ENCODE results near the gene IPO13.

Gene IPO13

DNA sequence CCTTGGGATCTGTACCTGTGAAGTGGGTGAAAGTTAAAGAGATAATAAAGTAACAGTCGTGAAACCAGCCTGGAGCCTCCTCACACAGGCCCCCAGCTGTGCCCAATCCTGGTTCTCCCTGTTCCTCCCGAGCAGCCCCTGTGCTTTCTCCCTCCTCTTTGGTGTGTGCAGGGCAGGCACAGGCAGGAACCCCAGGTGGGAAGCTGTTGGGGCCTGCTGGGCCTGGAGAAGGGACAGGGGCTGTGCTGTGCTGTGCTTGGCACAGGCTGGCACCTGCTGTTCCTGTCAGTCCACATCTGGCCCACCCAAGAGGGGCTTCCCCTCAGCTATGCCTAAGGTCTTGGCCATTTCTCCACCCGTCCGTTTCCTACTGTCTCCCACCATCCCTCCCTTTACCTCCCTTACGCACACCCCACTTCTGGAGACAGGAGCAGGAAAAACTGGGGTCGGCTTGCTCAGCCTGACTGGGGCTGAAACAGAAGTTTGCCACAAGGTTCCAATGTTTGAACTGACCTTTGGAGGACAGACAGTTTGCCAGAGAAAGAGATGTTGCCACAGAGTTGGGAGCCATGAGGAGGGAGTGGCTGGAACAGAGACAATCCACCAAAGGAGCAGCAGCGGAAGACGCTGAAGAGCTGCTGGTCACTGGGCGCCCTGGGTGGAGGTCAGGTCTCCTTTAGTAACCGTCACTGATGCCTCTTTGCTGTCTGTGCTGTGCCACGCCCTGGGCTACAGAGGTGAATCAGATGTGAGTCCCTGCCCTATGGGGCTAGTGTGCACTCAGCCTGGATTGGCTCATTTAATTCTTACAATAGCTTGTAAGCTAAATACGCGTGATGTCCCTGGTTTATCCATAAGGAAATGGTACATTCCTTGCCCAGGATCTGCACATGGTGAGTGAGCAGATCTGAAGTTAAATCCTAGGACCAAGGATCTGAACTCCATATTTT lies 31.9 kb upstream of the IPO13 start:
- H3K4me2 ChIP-seq (ENCODE audit: low read depth, low read length, poor library complexity, severe bottlenecking) = no peak overlapping the region
- no peak overlapping the region for H3K27ac ChIP-seq (ENCODE audit: low read depth, low read length)
- H3K9me2 ChIP-seq (replicated peaks; ENCODE audit: insufficient read depth, low read length) = no peaks in the 10 kb centered on the region
- H3K27me3 ChIP-seq (ENCODE audit: low read length) = no peaks in the 10 kb centered on the region
- H4K20me1 ChIP-seq (ENCODE audit: low read depth, low read length) = no peaks in the 10 kb centered on the region
- no peaks in the 10 kb centered on the region for H3K36me3 ChIP-seq (ENCODE audit: low read length)
- no peaks in the 10 kb centered on the region for H3K9me3 ChIP-seq (ENCODE audit: insufficient read depth, low read length)
- no peak overlapping the region for H2AFZ ChIP-seq (ENCODE audit: low read depth, low read length, severe bottlenecking)
- no peak overlapping the region for H3K9ac ChIP-seq (ENCODE audit: low read length)
- no peak overlapping the region for H3K4me3 ChIP-seq (ENCODE audit: insufficient read depth, low read length, poor library complexity, severe bottlenecking)
- no peaks in the 10 kb centered on the region for H3F3A ChIP-seq (ENCODE audit: insufficient read depth)
- TF ChIP-seq EZH2phosphoT487 (conservative IDR thresholded peaks at IDR 0.05; ENCODE audit: low read length) = no peak
- TF ChIP-seq, protein P1, sequence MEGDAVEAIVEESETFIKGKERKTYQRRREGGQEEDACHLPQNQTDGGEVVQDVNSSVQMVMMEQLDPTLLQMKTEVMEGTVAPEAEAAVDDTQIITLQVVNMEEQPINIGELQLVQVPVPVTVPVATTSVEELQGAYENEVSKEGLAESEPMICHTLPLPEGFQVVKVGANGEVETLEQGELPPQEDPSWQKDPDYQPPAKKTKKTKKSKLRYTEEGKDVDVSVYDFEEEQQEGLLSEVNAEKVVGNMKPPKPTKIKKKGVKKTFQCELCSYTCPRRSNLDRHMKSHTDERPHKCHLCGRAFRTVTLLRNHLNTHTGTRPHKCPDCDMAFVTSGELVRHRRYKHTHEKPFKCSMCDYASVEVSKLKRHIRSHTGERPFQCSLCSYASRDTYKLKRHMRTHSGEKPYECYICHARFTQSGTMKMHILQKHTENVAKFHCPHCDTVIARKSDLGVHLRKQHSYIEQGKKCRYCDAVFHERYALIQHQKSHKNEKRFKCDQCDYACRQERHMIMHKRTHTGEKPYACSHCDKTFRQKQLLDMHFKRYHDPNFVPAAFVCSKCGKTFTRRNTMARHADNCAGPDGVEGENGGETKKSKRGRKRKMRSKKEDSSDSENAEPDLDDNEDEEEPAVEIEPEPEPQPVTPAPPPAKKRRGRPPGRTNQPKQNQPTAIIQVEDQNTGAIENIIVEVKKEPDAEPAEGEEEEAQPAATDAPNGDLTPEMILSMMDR (IDR thresholded peaks at IDR 0.05; ENCODE audit: insufficient read depth, low read length, poor library complexity, severe bottlenecking) = no peak
- H3K79me2 ChIP-seq (ENCODE audit: insufficient read depth, low read length) = no peaks in the 10 kb centered on the region

DNA sequence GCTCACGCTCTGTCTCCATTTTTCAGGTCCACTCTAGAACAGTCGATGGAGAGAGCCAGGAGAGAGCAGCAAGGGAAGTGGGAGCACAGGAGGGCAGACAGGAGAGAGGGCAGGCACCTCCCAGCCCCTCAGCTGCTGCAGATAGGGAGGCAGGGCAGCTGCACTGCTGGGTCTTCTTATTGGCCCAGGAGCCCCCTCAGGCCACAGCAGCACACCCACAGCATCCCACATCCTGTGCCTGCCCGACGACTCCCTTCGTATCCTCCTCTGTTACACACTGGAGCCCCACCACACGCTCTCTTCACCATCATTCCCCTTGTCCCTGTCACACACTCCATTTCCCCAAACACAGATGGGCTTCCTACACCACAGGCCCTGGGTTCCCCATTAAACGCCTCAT lies 26.8 kb upstream of the IPO13 start:
- no peaks in the 10 kb centered on the region for H3F3A ChIP-seq (ENCODE audit: insufficient read depth)
- H3K27ac ChIP-seq (ENCODE audit: low read depth, low read length) = no peak overlapping the region
- H3K9me2 ChIP-seq (replicated peaks; ENCODE audit: insufficient read depth, low read length) = no peaks in the 10 kb centered on the region
- no peaks in the 10 kb centered on the region for H3K27me3 ChIP-seq (ENCODE audit: low read length)
- no peaks in the 10 kb centered on the region for H3K36me3 ChIP-seq (ENCODE audit: low read length)
- no peak overlapping the region for H2AFZ ChIP-seq (ENCODE audit: low read depth, low read length, severe bottlenecking)
- H4K20me1 ChIP-seq (ENCODE audit: low read depth, low read length) = no peaks in the 10 kb centered on the region
- H3K4me2 ChIP-seq (ENCODE audit: low read depth, low read length, poor library complexity, severe bottlenecking) = no peak overlapping the region
- H3K4me3 ChIP-seq (ENCODE audit: insufficient read depth, low read length, poor library complexity, severe bottlenecking) = no peak overlapping the region
- TF ChIP-seq EZH2phosphoT487 (conservative IDR thresholded peaks at IDR 0.05; ENCODE audit: low read length) = no peak
- TF ChIP-seq, protein P1 (IDR thresholded peaks at IDR 0.05; ENCODE audit: insufficient read depth, low read length, poor library complexity, severe bottlenecking) = no peak
- no peaks in the 10 kb centered on the region for H3K79me2 ChIP-seq (ENCODE audit: insufficient read depth, low read length)
- no peak overlapping the region for H3K9ac ChIP-seq (ENCODE audit: low read length)
- H3K9me3 ChIP-seq (ENCODE audit: insufficient read depth, low read length) = no peaks in the 10 kb centered on the region

DNA sequence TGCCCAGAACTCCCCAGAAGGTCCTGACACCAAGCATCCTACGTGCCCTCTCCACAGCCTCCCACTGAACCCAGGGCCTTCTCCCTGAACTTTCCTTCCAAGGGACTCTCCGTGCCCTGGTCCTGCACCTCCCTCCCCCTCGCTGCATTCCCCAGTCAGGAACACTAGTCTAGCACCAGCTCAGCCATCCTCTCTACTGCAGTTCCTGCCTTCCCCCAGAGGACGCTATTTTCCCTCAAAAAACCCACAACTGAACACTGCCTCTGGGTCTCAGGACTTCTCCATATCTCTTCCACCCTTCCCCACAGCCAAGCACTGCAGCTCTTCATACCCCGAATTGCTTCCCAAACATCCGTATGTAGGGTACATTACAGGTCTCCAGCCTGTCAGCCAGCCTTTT lies 25.7 kb upstream of the IPO13 start:
- Histone ChIP-seq H3K27ac (ENCODE audit: low read depth, low read length) (no peak overlapping the region), H4K20me1 (ENCODE audit: low read depth, low read length) (no peaks in the 10 kb centered on the region), H2AFZ (ENCODE audit: low read depth, low read length, severe bottlenecking) (no peak overlapping the region), H3K4me3 (ENCODE audit: insufficient read depth, low read length, poor library complexity, severe bottlenecking) (no peak overlapping the region), H3K4me2 (ENCODE audit: low read depth, low read length, poor library complexity, severe bottlenecking) (no peak overlapping the region), H3K79me2 (ENCODE audit: insufficient read depth, low read length) (no peaks in the 10 kb centered on the region), H3K9me3 (ENCODE audit: insufficient read depth, low read length) (no peaks in the 10 kb centered on the region), H3K9me2 (replicated peaks; ENCODE audit: insufficient read depth, low read length) (no peaks in the 10 kb centered on the region), H3F3A (ENCODE audit: insufficient read depth) (no peaks in the 10 kb centered on the region), H3K27me3 (ENCODE audit: low read length) (no peaks in the 10 kb centered on the region), H3K36me3 (ENCODE audit: low read length) (no peaks in the 10 kb centered on the region), H3K9ac (ENCODE audit: low read length) (no peak overlapping the region)
- TF ChIP-seq, protein P1 (IDR thresholded peaks at IDR 0.05; ENCODE audit: insufficient read depth, low read length, poor library complexity, severe bottlenecking) = no peak
- no peak for TF ChIP-seq EZH2phosphoT487 (conservative IDR thresholded peaks at IDR 0.05; ENCODE audit: low read length)

Data from SU-DHL-6 (cell line).